ENCODE data around the gene TECPR2.
A peak's percentile ranks its signal among the peaks of the same experiment; 100 is the strongest.
"Not testable (repeated sequence)": the region's sequence is repeated elsewhere in the genome, so short reads cannot be mapped to it uniquely, and the experiment has no call there.

Gene TECPR2

DNA sequence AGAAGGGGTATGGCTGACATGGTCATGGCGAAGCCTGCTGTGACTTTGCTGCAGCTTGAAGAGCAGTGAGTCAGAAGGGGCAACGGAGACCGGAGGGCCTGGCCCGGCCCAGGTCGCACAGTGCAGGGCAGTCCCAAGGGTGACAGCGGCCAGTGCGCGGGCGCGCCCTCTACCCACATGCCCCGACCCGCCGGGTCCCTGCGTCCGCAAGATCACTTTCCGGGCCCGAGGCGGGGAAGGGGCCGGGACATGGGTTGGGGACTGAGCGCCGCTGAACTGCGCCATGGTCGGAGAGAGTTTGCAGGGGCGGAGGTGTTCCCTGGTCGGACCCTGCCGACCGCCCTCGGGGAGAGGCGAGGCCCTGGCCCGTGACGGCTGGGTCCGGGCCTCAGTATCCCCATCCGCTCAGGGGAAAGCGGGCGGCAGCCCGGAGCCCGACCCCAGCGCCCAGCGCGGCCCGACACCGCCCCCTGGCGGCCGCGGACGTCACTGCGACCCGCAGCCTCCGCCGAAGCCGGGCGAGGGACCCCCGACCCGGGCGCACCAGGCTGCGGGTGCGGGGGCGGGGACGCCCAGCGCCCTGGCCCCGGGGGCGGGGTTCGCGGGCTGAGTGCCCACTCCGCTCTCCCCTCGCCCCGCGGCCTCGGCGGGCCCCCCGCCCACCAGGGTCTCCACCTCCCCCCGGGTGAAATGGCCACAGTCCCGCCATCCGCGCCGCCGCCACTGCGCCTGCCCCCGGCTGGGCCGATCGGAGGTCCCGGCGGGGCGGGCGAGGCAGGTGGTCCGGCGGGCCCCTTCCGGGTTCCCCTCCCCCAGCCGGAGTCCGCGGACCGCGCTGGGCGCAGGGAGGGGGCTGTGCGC is 154.0 kb downstream of the TECPR2 start:
- Histone ChIP-seq H3K4me3 (peak overlapping the region; percentile 55 to 58), H3K4me1 (peaks cover 0 to 14% (median 11%) of the 10 kb centered on the region in 4 donors), H3K27ac (peak overlapping the region; percentile 45 to 46), H3K27me3 (no peaks in the 10 kb centered on the region), H3K36me3 (no peaks in the 10 kb centered on the region), H3K9me3 (no peaks in the 10 kb centered on the region)
- no peak for DNase-seq
- TF ChIP-seq, protein P1, sequence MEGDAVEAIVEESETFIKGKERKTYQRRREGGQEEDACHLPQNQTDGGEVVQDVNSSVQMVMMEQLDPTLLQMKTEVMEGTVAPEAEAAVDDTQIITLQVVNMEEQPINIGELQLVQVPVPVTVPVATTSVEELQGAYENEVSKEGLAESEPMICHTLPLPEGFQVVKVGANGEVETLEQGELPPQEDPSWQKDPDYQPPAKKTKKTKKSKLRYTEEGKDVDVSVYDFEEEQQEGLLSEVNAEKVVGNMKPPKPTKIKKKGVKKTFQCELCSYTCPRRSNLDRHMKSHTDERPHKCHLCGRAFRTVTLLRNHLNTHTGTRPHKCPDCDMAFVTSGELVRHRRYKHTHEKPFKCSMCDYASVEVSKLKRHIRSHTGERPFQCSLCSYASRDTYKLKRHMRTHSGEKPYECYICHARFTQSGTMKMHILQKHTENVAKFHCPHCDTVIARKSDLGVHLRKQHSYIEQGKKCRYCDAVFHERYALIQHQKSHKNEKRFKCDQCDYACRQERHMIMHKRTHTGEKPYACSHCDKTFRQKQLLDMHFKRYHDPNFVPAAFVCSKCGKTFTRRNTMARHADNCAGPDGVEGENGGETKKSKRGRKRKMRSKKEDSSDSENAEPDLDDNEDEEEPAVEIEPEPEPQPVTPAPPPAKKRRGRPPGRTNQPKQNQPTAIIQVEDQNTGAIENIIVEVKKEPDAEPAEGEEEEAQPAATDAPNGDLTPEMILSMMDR (IDR thresholded peaks at IDR 0.05): peak; percentile 77 to 97
- intact Hi-C loops (cut with DNase I; ENCODE audit: low total_unique reads): loop anchor here (2.0 kb wide), 1 partner anchor 78 kb away; no protein-coding TSS in a partner anchor

DNA sequence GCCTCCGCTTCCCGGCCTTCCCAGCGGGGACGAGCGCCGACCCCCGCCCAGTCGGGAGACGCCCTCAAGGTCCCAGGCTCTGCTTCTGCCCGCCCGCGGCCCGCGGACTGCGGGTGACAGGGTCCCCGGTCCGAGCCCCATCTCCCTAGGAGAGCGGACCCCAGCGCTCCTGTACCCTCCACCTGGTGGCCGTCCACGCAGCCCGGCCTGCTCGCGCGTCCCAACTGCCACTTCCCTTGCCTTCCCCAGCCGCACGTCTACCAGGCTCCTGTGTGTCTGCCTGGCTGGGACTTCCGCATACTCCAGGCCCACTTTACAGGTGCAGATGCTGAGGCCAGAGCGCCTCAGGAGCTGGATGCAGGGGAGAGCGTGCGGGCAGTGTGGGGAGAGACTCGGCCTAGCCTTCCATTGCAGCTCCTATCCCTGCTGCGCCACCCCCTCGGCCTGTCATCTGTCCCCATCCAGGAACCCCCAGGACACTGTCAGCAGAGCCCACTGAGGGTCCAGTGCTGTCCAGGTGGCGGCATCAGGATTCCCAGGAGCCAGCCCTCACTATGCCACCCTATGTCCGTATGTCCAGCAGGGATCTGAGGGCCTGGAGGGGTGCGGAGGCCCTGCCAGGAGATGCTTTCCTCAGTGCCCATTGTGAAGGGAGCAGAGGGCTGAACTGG is 154.8 kb downstream of the TECPR2 start:
- Histone ChIP-seq H3K4me1 (peaks cover 0 to 14% (median 11%) of the 10 kb centered on the region in 4 donors), H3K27me3 (no peaks in the 10 kb centered on the region), H3K4me3 (peak overlapping the region; percentile 55 to 58), H3K27ac (peak overlapping the region; percentile 45 to 46), H3K36me3 (no peaks in the 10 kb centered on the region), H3K9me3 (no peaks in the 10 kb centered on the region)
- TF ChIP-seq, protein P1 (IDR thresholded peaks at IDR 0.05): no peak
- no peak for DNase-seq
- intact Hi-C loops (cut with DNase I; ENCODE audit: low total_unique reads): loop anchor here (2.0 kb wide), 1 partner anchor 79 kb away; no protein-coding TSS in a partner anchor

DNA sequence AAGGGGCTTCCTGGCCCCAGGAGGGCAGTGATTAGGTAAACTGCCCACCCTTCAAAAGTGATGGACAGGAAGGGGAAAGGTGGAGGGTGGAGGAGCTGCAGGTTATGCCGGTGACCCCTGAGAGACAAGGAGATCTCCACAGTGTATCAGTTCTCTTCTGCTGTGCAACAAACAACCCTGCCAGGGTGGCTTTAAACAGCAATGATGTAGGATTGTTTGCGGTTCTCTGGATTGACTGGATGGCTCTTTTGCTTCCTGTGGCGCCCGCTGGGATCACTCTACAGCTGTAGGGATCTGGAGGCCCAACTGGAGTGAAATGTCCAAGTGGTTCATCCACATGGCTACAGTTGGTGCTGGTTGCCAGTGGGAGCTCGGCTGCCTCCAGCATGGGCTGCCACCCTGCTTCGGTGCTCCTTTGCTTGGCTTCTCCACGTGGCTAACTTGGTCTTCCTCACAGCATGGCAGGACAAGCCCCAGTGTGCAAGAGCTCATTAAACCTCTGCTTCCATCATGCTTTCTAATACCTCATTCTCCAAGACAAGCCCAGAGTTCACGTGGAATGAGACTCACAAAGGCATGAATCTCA is 155.4 kb downstream of the TECPR2 start:
- Histone ChIP-seq H3K4me3 (no peak overlapping the region), H3K36me3 (no peaks in the 10 kb centered on the region), H3K4me1 (peaks cover 0 to 14% (median 11%) of the 10 kb centered on the region in 4 donors), H3K27me3 (no peaks in the 10 kb centered on the region), H3K27ac (no peak overlapping the region), H3K9me3 (no peaks in the 10 kb centered on the region)
- intact Hi-C loops (cut with DNase I; ENCODE audit: low total_unique reads): no loop called here
- TF ChIP-seq, protein P1 (IDR thresholded peaks at IDR 0.05): no peak
- no peak for DNase-seq

DNA sequence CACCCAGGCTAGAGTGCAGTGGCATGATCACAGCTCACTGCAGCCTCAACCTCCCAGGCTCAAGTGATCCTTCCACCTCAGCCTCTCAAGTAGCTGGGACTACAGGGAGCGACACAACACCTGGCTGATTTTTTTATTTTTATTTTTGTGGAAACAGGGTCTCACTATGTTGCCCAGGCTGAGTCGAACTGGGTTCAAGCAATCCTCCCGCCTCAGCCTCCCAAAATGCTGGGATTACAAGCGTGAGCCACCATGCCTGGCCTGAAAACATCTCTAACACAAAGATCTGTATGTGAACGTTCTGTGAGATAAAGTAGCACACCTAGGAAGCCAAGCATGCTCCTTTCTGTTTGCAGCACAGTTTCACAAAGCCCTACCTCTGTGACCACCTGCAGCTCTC is 157.0 kb downstream of the TECPR2 start:
- not testable (repeated sequence) for H3K4me3 ChIP-seq, H3K9me3 ChIP-seq, H3K27ac ChIP-seq, H3K27me3 ChIP-seq, H3K36me3 ChIP-seq, DNase-seq
- intact Hi-C loops (cut with DNase I; ENCODE audit: low total_unique reads): loop anchor here (5.0 to 10.0 kb wide), 2 partner anchors 73 to 255 kb away; partner anchors contain the start of genes RCOR1 and TRAF3
- peaks cover 0 to 24% (median 18%) of the 10 kb centered on the region in 4 donors for H3K4me1 ChIP-seq

DNA sequence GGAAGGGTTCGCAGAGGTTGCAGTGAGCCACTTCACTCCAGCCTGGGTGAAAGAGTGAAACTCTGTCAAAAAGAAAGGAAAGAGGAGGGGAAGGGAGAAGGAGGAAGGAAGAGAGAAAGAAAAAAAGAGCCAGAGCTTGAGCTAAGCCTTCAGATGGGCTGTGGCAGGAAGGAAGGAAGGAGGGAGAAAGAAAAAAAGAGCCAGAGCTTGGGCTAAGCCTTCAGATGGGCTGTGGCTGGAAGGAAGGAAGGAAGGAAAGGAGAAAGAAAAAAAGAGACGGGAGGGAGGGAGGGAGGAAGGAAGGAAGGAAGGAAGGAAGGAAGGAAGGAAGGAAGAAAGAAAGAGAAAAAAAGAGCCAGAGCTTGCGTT is 160.4 kb downstream of the TECPR2 start:
- Histone ChIP-seq H3K27me3 (no peaks in the 10 kb centered on the region), H3K27ac (no peak overlapping the region), H3K36me3 (no peaks in the 10 kb centered on the region), H3K4me1 (peaks cover 0 to 15% (median 7%) of the 10 kb centered on the region in 4 donors), H3K4me3 (no peak overlapping the region), H3K9me3 (no peaks in the 10 kb centered on the region)
- DNase-seq: no peak
- intact Hi-C loops (cut with DNase I; ENCODE audit: low total_unique reads): loop anchor here (5.0 to 10.0 kb wide), 2 partner anchors 69 to 252 kb away; partner anchors contain the start of genes RCOR1 and TRAF3
- TF ChIP-seq, protein P1 (IDR thresholded peaks at IDR 0.05): no peak
